ENCODE measurements around the gene RBBP5. TPM values are rescaled to one million over a fixed set of nuclear protein-coding genes. Genes with fewer than 3 reads are reported as not detected.
"Not testable (repeated sequence)": the region's sequence is repeated elsewhere in the genome, so short reads cannot be mapped to it uniquely, and the experiment has no call there.

Gene RBBP5
- polyA plus RNA-seq, 3 donors = 4.9 to 10.2 (median 8.1) TPM

DNA sequence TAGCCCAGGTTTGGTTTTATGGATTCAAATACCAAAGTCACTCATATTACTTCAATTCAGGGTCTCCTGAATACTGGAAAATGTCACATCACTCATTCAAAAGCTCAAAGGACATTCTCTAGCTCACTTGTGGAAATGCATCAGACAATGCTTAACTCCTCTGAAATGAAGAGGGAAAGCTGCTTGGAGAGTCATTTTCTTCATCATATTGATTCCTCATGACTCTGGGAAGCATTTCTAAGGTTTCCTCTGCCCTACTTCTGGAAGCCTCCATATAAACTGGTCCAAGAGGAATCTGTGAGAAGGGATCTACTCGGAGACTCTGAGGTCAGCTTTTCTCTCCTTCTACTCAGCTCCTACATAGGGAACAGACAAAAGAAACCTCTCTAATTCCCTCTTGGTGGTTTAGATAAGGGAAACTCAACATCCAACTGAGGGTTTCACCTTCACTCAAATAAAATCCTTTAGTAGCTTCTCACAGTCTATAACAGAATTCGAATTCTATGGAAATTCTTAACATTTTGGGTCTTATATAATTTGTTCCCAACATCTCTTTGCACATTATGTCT, 36.4 kb upstream of the RBBP5 start:
- H2AFZ ChIP-seq (ENCODE audit: insufficient read depth, low read depth, low read length, poor library complexity, severe bottlenecking) = no peak overlapping the region
- no peak for DNase-seq
- H4K20me1 ChIP-seq (ENCODE audit: insufficient read depth, low read length) = no peaks in the 10 kb centered on the region
- peaks cover 86 to 93% of the 10 kb centered on the region in 2 donors for H3K36me3 ChIP-seq (replicated peaks in 1 of 2; ENCODE audit: control insufficient read depth in 1 of 2, insufficient read depth in 2 of 2, low read length in 2 of 2)
- H3K4me3 ChIP-seq (replicated peaks in 1 of 3; ENCODE audit: low read depth in 2 of 3, low read length in 3 of 3) = no peak overlapping the region
- Mint-ChIP-seq H3K27me3 (ENCODE audit: low read depth in 3 of 3) (no peaks in the 10 kb centered on the region), H3K4me3 (no peak overlapping the region), H3K4me1 (no peaks in the 10 kb centered on the region), H3K9me3 (peaks cover 21 to 27% (median 22%) of the 10 kb centered on the region in 7 donors), H3K27ac (no peak overlapping the region), H3K36me3 (peaks cover 94 to 99% of the 10 kb centered on the region in 2 donors)
- no peaks in the 10 kb centered on the region for H3K4me1 ChIP-seq (ENCODE audit: control insufficient read depth in 1 of 2, insufficient read depth in 2 of 2, low read length in 2 of 2)
- H3K9ac ChIP-seq (ENCODE audit: insufficient read depth, low read length, poor library complexity, severe bottlenecking) = no peak overlapping the region
- intact Hi-C loops (cut with micrococcal nuclease) = no loop called here
- no peak overlapping the region for H3K4me2 ChIP-seq (replicated peaks; ENCODE audit: extremely low read depth, low read length, poor library complexity, severe bottlenecking)
- H3K27ac ChIP-seq (ENCODE audit: low read depth in 1 of 2, low read length in 2 of 2) = peak overlapping the region in 1 of 2 donors; percentile 6
- peaks cover 18 to 23% of the 10 kb centered on the region in 2 donors for H3K9me3 ChIP-seq (replicated peaks in 1 of 2; ENCODE audit: control insufficient read depth in 1 of 2, insufficient read depth in 1 of 2, low read length in 2 of 2)
- TF ChIP-seq, protein P1, sequence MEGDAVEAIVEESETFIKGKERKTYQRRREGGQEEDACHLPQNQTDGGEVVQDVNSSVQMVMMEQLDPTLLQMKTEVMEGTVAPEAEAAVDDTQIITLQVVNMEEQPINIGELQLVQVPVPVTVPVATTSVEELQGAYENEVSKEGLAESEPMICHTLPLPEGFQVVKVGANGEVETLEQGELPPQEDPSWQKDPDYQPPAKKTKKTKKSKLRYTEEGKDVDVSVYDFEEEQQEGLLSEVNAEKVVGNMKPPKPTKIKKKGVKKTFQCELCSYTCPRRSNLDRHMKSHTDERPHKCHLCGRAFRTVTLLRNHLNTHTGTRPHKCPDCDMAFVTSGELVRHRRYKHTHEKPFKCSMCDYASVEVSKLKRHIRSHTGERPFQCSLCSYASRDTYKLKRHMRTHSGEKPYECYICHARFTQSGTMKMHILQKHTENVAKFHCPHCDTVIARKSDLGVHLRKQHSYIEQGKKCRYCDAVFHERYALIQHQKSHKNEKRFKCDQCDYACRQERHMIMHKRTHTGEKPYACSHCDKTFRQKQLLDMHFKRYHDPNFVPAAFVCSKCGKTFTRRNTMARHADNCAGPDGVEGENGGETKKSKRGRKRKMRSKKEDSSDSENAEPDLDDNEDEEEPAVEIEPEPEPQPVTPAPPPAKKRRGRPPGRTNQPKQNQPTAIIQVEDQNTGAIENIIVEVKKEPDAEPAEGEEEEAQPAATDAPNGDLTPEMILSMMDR (IDR thresholded peaks at IDR 0.05) = no peak
- no peaks in the 10 kb centered on the region for H3K27me3 ChIP-seq (ENCODE audit: control insufficient read depth in 2 of 2, insufficient read depth in 2 of 2, low read length in 2 of 2)
- no CpG with 5 or more reads among the region's 2 CpGs for WGBS (ENCODE audit: insufficient coverage)
- no peaks in the 10 kb centered on the region for H3K79me2 ChIP-seq (ENCODE audit: insufficient read depth, low read length)

DNA sequence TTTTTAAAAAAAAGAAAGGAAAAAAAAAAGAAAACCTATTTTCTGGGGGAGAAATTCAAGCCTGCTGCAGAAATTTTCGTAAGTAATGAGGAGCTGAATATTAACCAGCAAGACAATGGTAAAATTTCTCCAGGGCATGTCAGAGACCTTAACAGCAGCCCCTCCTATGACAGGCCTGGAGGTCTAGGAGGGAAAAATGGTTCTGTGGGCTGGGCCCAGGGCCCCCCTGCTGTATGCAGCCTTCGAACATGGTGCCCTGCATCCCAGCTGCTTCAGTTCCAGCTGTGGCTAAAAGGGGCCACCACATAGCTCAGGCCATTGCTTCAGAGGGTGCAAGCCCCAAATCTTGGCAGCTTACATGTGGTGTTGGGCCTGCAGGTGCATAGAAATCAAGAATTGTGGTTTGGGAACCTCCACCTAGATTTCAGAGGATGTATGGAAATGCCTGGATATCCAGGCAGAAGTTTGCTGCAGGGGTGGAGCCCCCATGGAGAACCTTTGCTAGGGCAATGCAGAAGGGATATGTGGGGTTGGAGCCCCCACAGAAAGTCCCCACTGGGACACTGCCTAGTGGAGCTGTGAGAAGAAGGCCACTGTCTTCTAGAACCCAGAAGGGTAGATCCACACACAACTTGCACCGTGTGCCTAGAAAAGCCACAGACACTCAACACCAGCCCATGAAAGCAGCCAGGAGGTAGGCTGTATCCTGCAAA, 34.0 kb upstream of the RBBP5 start:
- Mint-ChIP-seq H3K9me3 (peaks cover 21 to 27% (median 22%) of the 10 kb centered on the region in 7 donors), H3K36me3 (peaks cover 82 to 87% of the 10 kb centered on the region in 2 donors)
- H3K4me1 ChIP-seq (ENCODE audit: control insufficient read depth in 1 of 2, insufficient read depth in 2 of 2, low read length in 2 of 2); H3K4me2 ChIP-seq (replicated peaks; ENCODE audit: extremely low read depth, low read length, poor library complexity, severe bottlenecking); H2AFZ ChIP-seq (ENCODE audit: insufficient read depth, low read depth, low read length, poor library complexity, severe bottlenecking); H3K79me2 ChIP-seq (ENCODE audit: insufficient read depth, low read length); H3K9ac ChIP-seq (ENCODE audit: insufficient read depth, low read length, poor library complexity, severe bottlenecking); H4K20me1 ChIP-seq (ENCODE audit: insufficient read depth, low read length); DNase-seq; H3K27me3 ChIP-seq (ENCODE audit: control insufficient read depth in 2 of 2, insufficient read depth in 2 of 2, low read length in 2 of 2); H3K4me3 ChIP-seq (replicated peaks in 1 of 3; ENCODE audit: low read depth in 2 of 3, low read length in 3 of 3); H3K27ac ChIP-seq (ENCODE audit: low read depth in 1 of 2, low read length in 2 of 2); H3K27ac Mint-ChIP-seq; intact Hi-C loops (cut with micrococcal nuclease); H3K4me3 Mint-ChIP-seq; H3K27me3 Mint-ChIP-seq (ENCODE audit: low read depth in 3 of 3); H3K4me1 Mint-ChIP-seq: not testable (repeated sequence)
- H3K36me3 ChIP-seq (replicated peaks in 1 of 2; ENCODE audit: control insufficient read depth in 1 of 2, insufficient read depth in 2 of 2, low read length in 2 of 2) = peaks cover 81 to 86% of the 10 kb centered on the region in 2 donors
- 67% methylated on average over 3 of the region's 3 CpGs for WGBS (ENCODE audit: insufficient coverage)
- H3K9me3 ChIP-seq (replicated peaks in 1 of 2; ENCODE audit: control insufficient read depth in 1 of 2, insufficient read depth in 1 of 2, low read length in 2 of 2) = peaks cover 18 to 23% of the 10 kb centered on the region in 2 donors

All from CD14-positive monocyte (primary cell).